Left colon (tissue), 2 donors: ENCODE data around the gene ZFP91. TPM values are rescaled to one million over a fixed set of nuclear protein-coding genes. Genes with fewer than 3 reads are reported as not detected.

Source experiments
- ATAC-seq: fragments of 200-7000 bp; cut with Tn5 transposase; one replicate; pipeline ENCODE4 v1.9.1; 2020; ENCODE audit warnings: mild to moderate bottlenecking, moderate library complexity
- DNase-seq, 2 donors: peaks; one replicate each; pipeline ENCODE4 v3.0.0-alpha.2; 2020
- intact Hi-C, 2 donors: fragments of 100-400 bp; cut with DNase I in 1 of 2; cut with micrococcal nuclease in 1 of 2; formaldehyde crosslinking; loops; one replicate each; pipeline versions ENCODE4 v1.11.2 to v1.14.0; 2022; cut with DNase I, micrococcal nuclease
- total RNA-seq, 2 donors: library from RNA; stranded (reverse); fragmentation: NEBNext Ultra II Directional; extraction: Animal tissue kit (Norgen Biotek cat#: 25700); gene quantifications; one replicate each; pipeline ENCODE4 v1.2.1, GENCODE V29; 2021
- donor health status: DM: no; HTN: no; CAD: no.
- donor health status: DM: yes; HTN: yes; CAD: no.

Gene ZFP91
- total RNA-seq, 2 donors from 2014 or later: 73.9 to 77.7 TPM

DNA sequence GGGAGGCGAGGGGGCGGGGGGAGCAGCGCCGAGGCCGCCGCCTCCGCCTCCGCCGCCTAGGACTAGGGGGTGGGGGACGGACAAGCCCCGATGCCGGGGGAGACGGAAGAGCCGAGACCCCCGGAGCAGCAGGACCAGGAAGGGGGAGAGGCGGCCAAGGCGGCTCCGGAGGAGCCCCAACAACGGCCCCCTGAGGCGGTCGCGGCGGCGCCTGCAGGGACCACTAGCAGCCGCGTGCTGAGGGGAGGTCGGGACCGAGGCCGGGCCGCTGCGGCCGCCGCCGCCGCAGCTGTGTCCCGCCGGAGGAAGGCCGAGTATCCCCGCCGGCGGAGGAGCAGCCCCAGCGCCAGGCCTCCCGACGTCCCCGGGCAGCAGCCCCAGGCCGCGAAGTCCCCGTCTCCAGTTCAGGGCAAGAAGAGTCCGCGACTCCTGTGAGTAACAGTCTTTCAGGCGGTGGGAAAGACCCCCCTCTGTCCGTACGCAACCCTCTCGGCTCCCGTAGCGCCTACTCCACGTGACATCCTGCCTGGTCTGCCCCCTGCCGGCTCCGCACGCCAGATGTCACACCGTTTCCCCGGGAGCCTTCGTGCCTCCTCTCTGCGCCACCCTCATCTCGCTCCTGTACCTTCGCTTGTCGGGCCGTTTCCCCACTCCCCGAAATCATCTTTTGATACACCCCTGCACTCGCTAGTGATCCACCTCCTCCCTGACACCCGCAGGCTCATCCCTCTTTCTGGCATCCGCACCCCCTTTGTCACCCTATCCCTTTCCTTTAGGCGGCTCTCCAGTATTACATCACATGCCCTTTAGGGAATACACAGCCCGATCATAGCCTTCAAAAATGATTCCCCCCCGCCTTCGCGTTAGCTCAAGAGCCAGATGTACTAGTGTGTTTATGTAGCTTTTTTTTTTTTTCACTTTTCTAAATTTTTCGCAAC, 598 bp downstream of the ZFP91 start:
- peak; percentile 91 to 94 for DNase-seq
- intact Hi-C loops: no loop called here
- peak; percentile 58 for ATAC-seq

- DNase-seq (no peak), ATAC-seq (no peak)
- intact Hi-C loops: no loop called here
Observed at GRCh38 chr11:58580311-58580710, 1.4 kb downstream of the ZFP91 start.

DNA sequence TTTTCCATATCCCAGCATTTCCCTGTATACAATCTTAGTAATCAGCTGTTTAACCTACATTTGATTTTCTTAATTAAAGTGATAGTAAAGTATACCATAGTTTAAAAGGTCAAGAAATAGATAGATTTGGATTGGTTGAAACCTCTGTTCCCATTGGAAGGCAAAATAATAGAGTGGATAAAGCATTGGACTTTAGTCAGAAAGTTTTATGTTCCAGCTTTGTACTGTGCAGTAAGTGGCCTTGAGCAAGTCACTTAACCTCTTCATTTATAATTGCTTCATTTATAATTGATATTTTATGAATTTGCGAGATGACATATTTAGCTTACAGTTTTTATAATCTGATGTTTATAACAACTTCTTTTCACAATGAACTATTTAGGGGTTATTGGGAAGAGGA, 3.6 kb downstream of the ZFP91 start:
- ATAC-seq (no peak), DNase-seq (no peak)
- intact Hi-C loops: no loop called here

- intact Hi-C loops: no loop called here
- ATAC-seq: no peak
- no peak for DNase-seq
Observed at GRCh38 chr11:58586998-58587397, 8.1 kb downstream of the ZFP91 start.

DNA sequence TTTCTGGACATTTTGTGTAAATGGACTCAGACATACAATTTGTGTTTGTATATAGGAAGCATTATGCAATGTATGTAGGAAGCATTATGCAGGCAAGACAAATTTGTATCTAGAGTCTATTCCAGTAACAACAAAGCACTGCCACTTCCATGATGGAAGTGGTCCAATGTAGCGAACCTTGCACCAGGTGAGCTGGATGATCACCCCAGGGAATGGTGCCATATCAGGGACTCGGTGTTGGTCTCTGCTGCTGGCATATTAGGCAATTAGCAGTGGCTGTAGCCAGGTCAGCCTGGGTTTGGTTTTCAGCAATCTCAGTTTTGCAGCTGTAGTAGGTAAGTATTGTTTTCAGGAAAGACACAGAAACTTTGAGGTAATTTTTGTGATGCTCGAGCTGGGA, 12.8 kb downstream of the ZFP91 start:
- intact Hi-C loops: no loop called here
- ATAC-seq (no peak), DNase-seq (no peak)

GRCh38 chr11:58592760-58593472, 14.1 kb downstream of the ZFP91 start:
- ATAC-seq: peak; percentile 76
- DNase-seq: peak; percentile 61 to 81

DNA sequence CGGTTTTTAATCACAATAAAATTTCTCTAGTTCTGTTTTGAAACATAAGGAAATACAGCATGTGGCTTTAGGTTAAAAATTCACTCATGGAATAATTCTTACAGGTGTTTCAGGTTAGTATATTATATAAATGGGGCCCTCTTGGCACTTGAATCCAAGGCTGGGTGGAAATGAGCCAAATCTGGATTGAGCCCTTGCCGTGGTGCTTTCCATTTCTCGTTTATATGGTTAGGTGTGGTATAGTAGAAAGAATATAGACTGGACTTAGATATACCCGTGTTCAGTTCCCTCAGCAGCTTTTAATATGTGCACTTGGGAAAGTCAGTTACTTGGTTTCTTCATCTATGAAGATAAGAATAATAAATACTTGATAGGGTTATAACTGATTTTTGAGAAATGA, 16.0 kb downstream of the ZFP91 start:
- intact Hi-C loops: no loop called here
- DNase-seq: peak; percentile 58 to 65
- peak; percentile 76 for ATAC-seq

More at GRCh38 chr11:58592760-58593472, 14.1 kb downstream of the ZFP91 start:
- intact Hi-C loops: no loop called here

GRCh38 chr11:58596621-58597020, 17.8 kb downstream of the ZFP91 start:
- DNase-seq (no peak), ATAC-seq (no peak)
- intact Hi-C loops: no loop called here

DNA sequence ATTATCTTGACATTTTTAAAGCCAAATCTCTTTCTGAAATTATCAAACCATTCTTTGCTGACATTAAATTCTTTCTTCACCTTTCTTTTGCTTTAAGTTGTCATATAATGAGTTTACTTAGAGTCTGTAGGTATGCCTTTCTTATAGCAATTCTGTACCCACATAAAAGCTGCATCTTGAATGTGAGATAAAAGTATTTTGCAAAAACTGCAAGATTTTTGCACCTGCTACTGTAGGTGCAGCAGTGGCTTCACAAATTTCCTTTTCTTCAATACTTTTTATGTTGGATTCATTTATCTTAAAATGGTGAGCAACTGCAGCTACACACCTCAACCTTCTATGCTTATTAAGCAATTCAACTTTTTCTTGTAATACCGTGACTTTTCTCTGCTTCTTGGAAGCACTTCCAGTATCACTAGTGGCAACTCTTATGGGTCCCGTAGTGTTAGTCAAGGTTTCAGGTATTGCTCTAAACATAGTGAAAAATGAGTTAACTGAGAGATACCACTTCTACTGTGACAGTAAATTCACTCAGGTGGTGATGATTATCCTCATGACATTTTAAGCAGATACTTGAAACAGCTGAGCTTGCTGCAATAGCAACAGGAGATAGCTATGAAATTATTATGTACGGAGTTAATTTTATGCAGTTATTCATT, 18.8 kb downstream of the ZFP91 start:
- no peak for ATAC-seq

DNA sequence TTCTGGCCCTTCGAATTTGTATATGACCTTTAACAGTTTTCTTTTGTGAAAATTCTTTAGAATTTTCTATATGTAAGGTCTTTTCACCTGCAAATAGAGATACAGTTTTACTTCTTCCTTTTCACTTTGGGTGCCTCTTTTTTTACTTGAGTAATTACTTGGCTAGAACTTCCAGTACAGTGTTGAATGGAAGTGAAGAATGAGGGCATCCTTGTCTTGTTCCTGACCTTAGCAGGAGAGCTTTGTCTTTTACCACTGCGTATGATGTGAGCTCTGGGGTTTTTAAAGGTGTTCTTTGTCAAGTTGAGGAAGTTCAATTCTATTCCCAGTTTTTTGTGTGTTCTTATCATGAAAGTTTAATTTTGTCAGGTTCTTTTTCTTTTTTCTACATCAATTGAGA, 21.6 kb downstream of the ZFP91 start:
- intact Hi-C loops: no loop called here
- no peak for DNase-seq
- no peak for ATAC-seq

More for the DNA sequence above, 18.8 kb downstream of the ZFP91 start:
- intact Hi-C loops: no loop called here
- no peak for DNase-seq

- DNase-seq (no peak), ATAC-seq (peak; percentile 52)
- intact Hi-C loops: no loop called here
Observed at GRCh38 chr11:58606930-58607714, 28.3 kb downstream of the ZFP91 start.

DNA sequence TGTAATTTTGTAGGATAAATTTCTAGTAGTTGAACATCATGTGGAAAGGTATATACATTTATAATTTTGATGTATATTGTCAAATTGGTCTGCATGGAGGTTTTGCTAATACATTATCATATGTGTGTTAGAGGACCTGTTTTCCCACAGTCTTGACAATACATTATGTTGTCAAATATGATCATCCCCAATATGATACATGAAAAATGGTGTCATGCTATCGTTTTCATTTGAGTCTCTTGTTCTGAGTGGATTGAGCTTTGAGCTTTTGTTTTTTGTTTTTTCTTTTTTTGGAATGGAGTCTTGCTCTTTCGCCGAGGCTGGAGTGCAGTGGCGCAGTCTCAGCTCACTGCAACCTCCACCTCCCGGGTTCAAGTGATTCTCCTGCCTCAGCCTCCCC, 29.5 kb downstream of the ZFP91 start:
- ATAC-seq (no peak), DNase-seq (no peak)
- intact Hi-C loops: no loop called here

GRCh38 chr11:58609723-58610122, 30.9 kb downstream of the ZFP91 start:
- no peak for ATAC-seq
- intact Hi-C loops: no loop called here
- no peak for DNase-seq

DNA sequence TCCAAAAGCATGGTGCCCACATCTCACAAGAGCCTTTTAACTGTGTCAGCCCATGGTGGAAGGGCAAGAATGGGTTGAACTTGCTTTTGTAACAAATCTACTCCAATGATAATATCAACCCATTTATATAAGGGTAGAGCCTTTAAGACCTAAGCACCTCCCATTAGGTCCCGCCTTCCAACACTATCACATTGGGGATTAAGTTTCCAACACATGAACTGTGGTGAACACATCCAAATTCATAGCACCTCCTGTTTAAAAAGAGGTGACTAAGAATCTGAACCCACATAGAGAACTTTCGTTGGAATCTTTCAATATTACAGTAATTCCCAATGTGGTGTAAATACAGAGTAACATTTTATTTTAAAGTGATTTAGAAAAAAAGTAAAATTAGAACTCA, 34.4 kb downstream of the ZFP91 start:
- no peak for ATAC-seq
- DNase-seq: no peak
- intact Hi-C loops: no loop called here

GRCh38 chr11:58615559-58615958, 36.7 kb downstream of the ZFP91 start:
- intact Hi-C loops: no loop called here
- no peak for DNase-seq
- no peak for ATAC-seq

- intact Hi-C loops: no loop called here
- DNase-seq (no peak), ATAC-seq (no peak)
Observed at GRCh38 chr11:58616594-58616993, 37.7 kb downstream of the ZFP91 start.

DNA sequence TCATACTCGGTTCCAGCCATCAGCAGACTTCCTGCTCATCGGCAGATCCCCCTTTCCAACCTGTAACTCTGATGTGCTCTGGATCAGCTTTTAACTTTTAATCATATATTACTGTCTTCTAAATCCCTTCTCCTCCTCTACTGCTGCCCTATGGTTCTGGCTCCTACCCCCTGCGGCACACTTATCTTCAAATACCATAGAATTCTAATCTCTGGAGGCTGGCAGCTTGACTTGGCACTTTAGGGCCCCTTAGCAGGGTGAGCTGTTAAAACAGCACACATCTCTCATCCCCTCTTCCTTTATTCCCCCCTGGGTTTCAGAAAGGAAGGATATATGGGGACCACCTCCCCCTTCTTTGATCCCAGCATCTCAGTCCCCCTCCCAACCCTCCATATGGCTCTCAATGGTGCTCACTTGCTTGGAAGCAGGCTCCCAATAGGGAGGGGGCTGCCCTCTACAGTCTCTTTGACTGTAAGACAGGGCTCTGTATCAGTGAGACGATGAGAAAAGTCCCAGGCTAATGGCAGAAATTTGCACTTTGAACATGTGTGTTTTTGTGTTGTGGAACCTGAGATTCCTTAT, 39.2 kb downstream of the ZFP91 start:
- peak; percentile 87 for ATAC-seq
- intact Hi-C loops: no loop called here

DNA sequence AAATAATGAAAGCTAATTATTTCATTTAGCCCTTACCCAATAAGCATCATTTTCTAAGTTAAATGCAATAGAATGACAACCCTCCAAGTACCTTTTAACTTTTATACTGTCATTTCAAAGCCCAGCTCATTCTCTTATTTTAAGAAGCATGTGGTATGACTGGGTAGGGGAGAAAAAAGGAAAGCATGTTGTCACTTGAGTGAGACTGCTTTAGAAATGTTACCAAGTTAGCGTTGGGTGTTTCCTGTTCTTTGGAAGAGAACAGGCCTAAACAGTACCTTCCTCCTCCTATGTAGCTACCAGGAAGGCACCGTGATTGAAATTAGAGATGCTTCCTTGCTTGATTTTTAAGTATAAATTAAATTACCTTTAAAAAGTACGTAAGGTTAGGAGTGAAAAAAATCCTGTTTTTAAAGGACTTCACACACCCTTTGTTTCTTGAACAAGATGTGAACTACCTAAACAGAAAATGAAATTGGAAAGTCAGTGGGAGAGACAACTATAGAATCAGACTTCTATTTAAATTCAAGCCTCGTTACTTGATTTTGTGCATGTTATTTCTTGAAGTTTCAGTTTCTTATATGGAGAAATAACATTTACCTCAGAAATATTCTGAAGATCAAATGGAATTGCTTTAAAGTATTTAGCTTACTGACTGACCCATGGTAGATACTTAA, 42.9 kb downstream of the ZFP91 start:
- DNase-seq (no peak), ATAC-seq (no peak)
- intact Hi-C loops: no loop called here

More for the DNA sequence above, 39.2 kb downstream of the ZFP91 start:
- no peak for DNase-seq
